ENCODE results near the gene KIF12. TPM values are rescaled to one million over a fixed set of nuclear protein-coding genes. Genes with fewer than 3 reads are reported as not detected.

Gene KIF12
- polyA plus RNA-seq, 3 donors = not detected

DNA sequence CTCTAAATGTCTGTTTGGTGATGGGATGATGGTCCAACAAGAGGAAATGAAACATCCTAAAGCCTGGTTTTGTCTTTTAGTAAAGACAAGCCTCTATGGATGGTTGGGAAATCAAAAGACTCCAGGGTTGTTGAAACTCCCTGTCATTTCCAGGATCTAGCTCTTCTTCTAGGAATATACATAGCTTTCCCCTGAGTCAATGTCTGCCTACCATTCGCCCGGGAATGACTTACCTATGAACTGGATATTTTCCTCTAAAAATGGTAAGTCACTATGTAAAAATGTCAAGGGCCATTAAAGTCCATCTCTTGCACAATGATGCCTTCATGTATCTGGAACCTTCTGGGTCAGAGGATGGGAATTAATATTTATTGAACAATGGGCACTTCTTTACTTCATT lies 11.1 kb upstream of the KIF12 start:
- Mint-ChIP-seq H3K27me3 (ENCODE audit: low read depth in 3 of 3) (peaks cover 8 to 18% (median 11%) of the 10 kb centered on the region in 3 donors), H3K27ac (no peak overlapping the region), H3K4me1 (no peaks in the 10 kb centered on the region), H3K36me3 (no peaks in the 10 kb centered on the region), H3K9me3 (peaks cover 0 to 1% (median 0%) of the 10 kb centered on the region in 7 donors), H3K4me3 (no peak overlapping the region)
- TF ChIP-seq CTCF (IDR thresholded peaks at IDR 0.05) = no peak
- no peak overlapping the region for H2AFZ ChIP-seq (ENCODE audit: insufficient read depth, low read depth, low read length, poor library complexity, severe bottlenecking)
- H3K9me3 ChIP-seq (replicated peaks in 1 of 2; ENCODE audit: control insufficient read depth in 1 of 2, insufficient read depth in 1 of 2, low read length in 2 of 2) = no peaks in the 10 kb centered on the region
- DNase-seq = no peak
- WGBS (ENCODE audit: insufficient coverage) = no CpG with 5 or more reads among the region's 2 CpGs
- no peaks in the 10 kb centered on the region for H3K36me3 ChIP-seq (replicated peaks in 1 of 2; ENCODE audit: control insufficient read depth in 1 of 2, insufficient read depth in 2 of 2, low read length in 2 of 2)
- H3K27ac ChIP-seq (ENCODE audit: low read depth in 1 of 2, low read length in 2 of 2) = no peak overlapping the region
- no peaks in the 10 kb centered on the region for H3K27me3 ChIP-seq (ENCODE audit: control insufficient read depth in 2 of 2, insufficient read depth in 2 of 2, low read length in 2 of 2)
- H3K4me2 ChIP-seq (replicated peaks; ENCODE audit: extremely low read depth, low read length, poor library complexity, severe bottlenecking) = no peak overlapping the region
- no peaks in the 10 kb centered on the region for H4K20me1 ChIP-seq (ENCODE audit: insufficient read depth, low read length)
- no peaks in the 10 kb centered on the region for H3K4me1 ChIP-seq (ENCODE audit: control insufficient read depth in 1 of 2, insufficient read depth in 2 of 2, low read length in 2 of 2)
- intact Hi-C loops (cut with micrococcal nuclease) = no loop called here
- H3K9ac ChIP-seq (ENCODE audit: insufficient read depth, low read length, poor library complexity, severe bottlenecking) = no peak overlapping the region
- H3K79me2 ChIP-seq (ENCODE audit: insufficient read depth, low read length) = no peaks in the 10 kb centered on the region
- H3K4me3 ChIP-seq (replicated peaks in 1 of 3; ENCODE audit: low read depth in 2 of 3, low read length in 3 of 3) = no peak overlapping the region

DNA sequence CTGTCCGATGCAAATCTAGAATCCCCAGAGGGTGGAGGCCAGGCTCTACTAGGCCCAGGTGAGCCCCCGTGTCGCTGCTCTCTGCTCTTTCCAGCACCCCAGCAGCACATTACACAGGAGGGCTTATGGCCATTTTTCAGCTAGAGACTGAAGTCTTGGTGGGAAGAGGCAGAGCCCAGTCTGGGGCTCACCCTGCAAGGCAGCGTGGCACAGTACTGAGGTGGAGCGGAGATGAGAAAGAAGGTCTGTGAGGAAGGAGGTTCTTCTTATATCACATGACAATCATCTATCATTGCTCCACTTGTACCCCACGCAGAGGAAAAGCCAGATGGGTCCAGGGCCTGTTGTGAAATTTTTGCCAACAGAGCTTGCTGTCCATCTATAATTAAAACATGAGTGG lies 10.0 kb upstream of the KIF12 start:
- H3K9me3 Mint-ChIP-seq = peaks cover 0 to 1% (median 0%) of the 10 kb centered on the region in 7 donors
- Histone ChIP-seq H3K79me2 (ENCODE audit: insufficient read depth, low read length) (no peaks in the 10 kb centered on the region), H3K4me2 (replicated peaks; ENCODE audit: extremely low read depth, low read length, poor library complexity, severe bottlenecking) (no peak overlapping the region), H3K9me3 (replicated peaks in 1 of 2; ENCODE audit: control insufficient read depth in 1 of 2, insufficient read depth in 1 of 2, low read length in 2 of 2) (no peaks in the 10 kb centered on the region), H4K20me1 (ENCODE audit: insufficient read depth, low read length) (no peaks in the 10 kb centered on the region), H3K27me3 (ENCODE audit: control insufficient read depth in 2 of 2, insufficient read depth in 2 of 2, low read length in 2 of 2) (peaks cover 0 to 7% of the 10 kb centered on the region in 2 donors), H2AFZ (ENCODE audit: insufficient read depth, low read depth, low read length, poor library complexity, severe bottlenecking) (no peak overlapping the region), H3K4me1 (ENCODE audit: control insufficient read depth in 1 of 2, insufficient read depth in 2 of 2, low read length in 2 of 2) (no peaks in the 10 kb centered on the region), H3K27ac (ENCODE audit: low read depth in 1 of 2, low read length in 2 of 2) (no peak overlapping the region), H3K9ac (ENCODE audit: insufficient read depth, low read length, poor library complexity, severe bottlenecking) (no peak overlapping the region), H3K36me3 (replicated peaks in 1 of 2; ENCODE audit: control insufficient read depth in 1 of 2, insufficient read depth in 2 of 2, low read length in 2 of 2) (no peaks in the 10 kb centered on the region), H3K4me3 (replicated peaks in 1 of 3; ENCODE audit: low read depth in 2 of 3, low read length in 3 of 3) (no peak overlapping the region)
- H3K27me3 Mint-ChIP-seq (ENCODE audit: low read depth in 3 of 3) = peaks cover 8 to 22% (median 11%) of the 10 kb centered on the region in 3 donors
- intact Hi-C loops (cut with micrococcal nuclease) = loop anchor here in 1 of 2 donors (5.0 kb wide), 1 partner anchor 183 kb away; no protein-coding TSS in a partner anchor
- no peak overlapping the region for H3K27ac Mint-ChIP-seq
- no peak for TF ChIP-seq CTCF (IDR thresholded peaks at IDR 0.05)
- no peaks in the 10 kb centered on the region for H3K36me3 Mint-ChIP-seq
- no peak overlapping the region for H3K4me3 Mint-ChIP-seq
- H3K4me1 Mint-ChIP-seq = no peaks in the 10 kb centered on the region
- DNase-seq = no peak
- WGBS (ENCODE audit: insufficient coverage) = 91% methylated on average over 1 of the region's 6 CpGs
